GM15510 (cell line): ENCODE measurements around the gene CCDC3.

Source experiments
- POLR2A ChIP-seq: IDR thresholded peaks from 3 replicates; pipeline ENCODE4 v1.6.1; 2011; ENCODE audit warnings: borderline replicate concordance; ENCODE audit not compliant: insufficient read length; ENCODE audit errors: extremely low read depth

The CCDC3 gene

GRCh38 chr10:12924911-12925310 is 76.6 kb downstream of the CCDC3 start:
- no peak for TF ChIP-seq POLR2A

- no peak for TF ChIP-seq POLR2A
These were observed 79.2 kb downstream of the CCDC3 start for GRCh38 chr10:12922117-12922900.

GRCh38 chr10:12921163-12921562 is 80.3 kb downstream of the CCDC3 start:
- no peak for TF ChIP-seq POLR2A

GRCh38 chr10:12919574-12919973 is 81.9 kb downstream of the CCDC3 start:
- TF ChIP-seq POLR2A = no peak

- no peak for TF ChIP-seq POLR2A
These were observed 84.9 kb downstream of the CCDC3 start for GRCh38 chr10:12916587-12916986.

GRCh38 chr10:12915637-12916168 is 85.8 kb downstream of the CCDC3 start:
- TF ChIP-seq POLR2A = no peak

- TF ChIP-seq POLR2A = no peak
These were observed 87.4 kb downstream of the CCDC3 start for GRCh38 chr10:12914111-12914510.

- TF ChIP-seq POLR2A = no peak
These were observed 89.7 kb downstream of the CCDC3 start for GRCh38 chr10:12911795-12912194.

- no peak for TF ChIP-seq POLR2A
These were observed 90.7 kb downstream of the CCDC3 start for GRCh38 chr10:12910835-12911234.

- TF ChIP-seq POLR2A = no peak
These were observed 91.7 kb downstream of the CCDC3 start for GRCh38 chr10:12909836-12910185.

- TF ChIP-seq POLR2A = no peak
These were observed 92.2 kb downstream of the CCDC3 start for GRCh38 chr10:12909182-12909835.

GRCh38 chr10:12908773-12909172 is 92.7 kb downstream of the CCDC3 start:
- no peak for TF ChIP-seq POLR2A

- no peak for TF ChIP-seq POLR2A
These were observed 93.9 kb downstream of the CCDC3 start for GRCh38 chr10:12907656-12908055.

- TF ChIP-seq POLR2A = no peak
These were observed 95.4 kb downstream of the CCDC3 start for GRCh38 chr10:12906051-12906541.

GRCh38 chr10:12905067-12905466 is 96.4 kb downstream of the CCDC3 start:
- no peak for TF ChIP-seq POLR2A
